AG09309 (cell line): Measurements from ENCODE around the gene AMACR.

ENCODE experiments used
- DNase-seq: peaks from one replicate; pipeline ENCODE4 v3.0.0-alpha.2; 2010; ENCODE audit warnings: low read depth
- H3K4me3 ChIP-seq: 2 replicates; pipeline ENCODE4 v1.5.1; 2011; ENCODE audit warnings: mild to moderate bottlenecking, low read depth, low read length, moderate library complexity; ENCODE audit not compliant: control insufficient read depth
- CTCF ChIP-seq: IDR thresholded peaks from 2 replicates; pipeline ENCODE4 v1.5.1; 2011; ENCODE audit warnings: mild to moderate bottlenecking, low read depth, low read length, inconsistent platforms; ENCODE audit not compliant: insufficient read depth, control insufficient read depth; ENCODE audit errors: missing control alignments

Gene AMACR

DNA sequence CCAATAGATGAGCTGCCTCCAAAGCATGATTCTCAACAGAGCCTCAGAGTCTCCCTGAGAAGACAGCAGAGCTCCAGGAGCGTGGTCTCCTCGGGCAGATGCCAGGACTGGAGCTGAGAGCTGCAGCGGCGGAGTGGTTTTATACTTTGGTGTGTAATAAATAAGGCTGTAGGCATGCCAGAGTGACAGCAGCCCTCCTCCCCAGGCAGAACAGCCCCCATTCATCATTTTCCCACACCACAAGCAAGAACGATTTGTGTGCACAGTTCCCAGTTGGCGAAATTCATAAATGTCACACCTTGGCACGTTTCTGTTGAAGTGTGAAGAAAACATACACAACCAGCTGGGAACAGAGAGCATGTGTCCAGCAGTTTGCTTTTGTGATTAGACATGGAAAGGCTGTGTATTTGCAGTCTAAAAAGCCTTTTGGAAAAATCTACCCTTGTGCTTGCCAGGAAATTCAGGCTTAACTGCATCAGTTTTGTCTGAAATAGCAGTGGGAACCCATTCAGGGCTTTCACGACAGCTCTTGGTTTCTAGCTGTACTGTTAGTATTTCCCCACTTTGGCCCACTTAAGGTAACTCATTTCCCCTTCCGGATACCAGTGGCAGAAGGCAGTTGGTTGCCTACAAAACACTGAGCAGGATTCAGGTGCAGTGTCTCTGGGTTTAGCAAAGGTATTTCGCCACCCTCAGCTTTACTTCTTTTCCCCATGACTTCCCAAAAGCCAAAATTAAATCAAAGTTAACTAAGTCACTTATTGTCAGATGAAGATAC is 35.4 kb upstream of the AMACR start, which contains the start of gene C1QTNF3:
C1QTNF3 (minus strand) TSS at position 115 of the 778 bp plus-strand sequence; CDS start at position 27, 88 bp downstream.
- TF ChIP-seq CTCF = no peak
- H3K4me3 ChIP-seq = no peak within 1 kb of the TSS
- DNase-seq = no peak

- TF ChIP-seq CTCF = no peak
- no peak overlapping the region for H3K4me3 ChIP-seq
- DNase-seq = no peak
Measured at GRCh38 chr5:34042321-34042720, 34.5 kb upstream of the AMACR start.

DNA sequence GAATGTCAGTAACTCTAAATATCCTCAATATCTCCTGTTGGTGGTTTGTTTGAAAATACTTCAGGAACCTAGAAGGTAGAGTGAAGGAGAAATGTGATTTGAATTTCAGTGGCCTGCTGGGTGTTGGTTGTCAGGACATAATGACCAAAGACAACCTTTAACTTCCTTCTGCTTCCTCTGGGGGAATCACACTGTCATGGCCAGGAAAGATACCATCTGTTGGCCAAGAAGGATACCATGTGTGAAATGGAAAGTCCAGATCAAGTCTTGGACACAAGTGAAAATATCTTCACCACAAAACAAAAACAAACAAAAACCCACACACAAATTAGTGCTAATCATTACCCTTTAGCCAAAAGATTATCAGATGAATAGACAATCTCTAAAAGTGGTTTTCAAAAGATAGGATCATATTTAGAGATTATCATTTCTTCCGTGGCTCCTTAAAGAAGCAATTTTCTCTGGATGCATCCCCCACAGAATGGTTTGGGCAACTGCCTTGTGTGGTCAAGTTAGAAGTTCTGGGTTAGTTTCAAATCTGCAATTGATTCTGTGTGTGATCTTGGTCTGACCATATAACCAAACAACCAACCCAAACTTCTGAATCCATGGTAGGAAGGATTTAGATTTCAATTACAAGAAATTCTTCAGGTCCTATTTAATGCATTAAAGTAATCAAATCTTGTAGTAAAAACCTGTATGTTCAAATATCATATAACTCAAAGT is 33.6 kb upstream of the AMACR start:
- DNase-seq = no peak
- H3K4me3 ChIP-seq = no peak overlapping the region
- TF ChIP-seq CTCF = no peak

DNA sequence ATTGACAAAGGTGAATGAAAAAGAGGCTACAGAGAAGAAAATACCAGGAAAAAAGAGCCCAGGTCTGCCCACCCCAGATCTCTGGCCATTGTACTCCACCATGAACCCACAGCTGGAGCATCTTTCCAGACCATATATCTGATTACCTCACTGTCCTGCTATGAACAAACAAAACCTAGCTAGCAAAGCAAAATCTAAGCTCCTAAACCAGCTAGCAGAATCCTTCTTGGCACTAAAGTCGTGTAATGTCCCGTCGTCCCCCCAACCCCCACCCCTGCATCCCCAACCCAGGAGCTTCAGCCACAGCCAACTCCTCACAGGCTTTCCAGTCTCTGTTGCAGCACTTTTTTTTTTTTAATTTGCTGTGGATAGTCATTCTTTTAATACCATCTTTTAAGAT is 32.6 kb upstream of the AMACR start:
- H3K4me3 ChIP-seq = no peak overlapping the region
- no peak for DNase-seq
- TF ChIP-seq CTCF = no peak

GRCh38 chr5:34039398-34040157 is 31.7 kb upstream of the AMACR start:
- no peak for DNase-seq
- TF ChIP-seq CTCF = no peak
- H3K4me3 ChIP-seq = no peak overlapping the region

GRCh38 chr5:34038838-34039237 is 31.0 kb upstream of the AMACR start:
- DNase-seq = no peak
- H3K4me3 ChIP-seq = no peak overlapping the region
- TF ChIP-seq CTCF = no peak
